HG02870 (cell line): ENCODE measurements around the gene CARHSP1.
"Not testable (repeated sequence)": the region's sequence is repeated elsewhere in the genome, so short reads cannot be mapped to it uniquely, and the experiment has no call there.

Experiments
- ATAC-seq: cut with Tn5 transposase; IDR thresholded peaks from one replicate; pipeline ENCODE4 v1.9.1; 2021; ENCODE audit warnings: mild to moderate bottlenecking, moderate library complexity; ENCODE audit not compliant: unreplicated experiment

The CARHSP1 gene

DNA sequence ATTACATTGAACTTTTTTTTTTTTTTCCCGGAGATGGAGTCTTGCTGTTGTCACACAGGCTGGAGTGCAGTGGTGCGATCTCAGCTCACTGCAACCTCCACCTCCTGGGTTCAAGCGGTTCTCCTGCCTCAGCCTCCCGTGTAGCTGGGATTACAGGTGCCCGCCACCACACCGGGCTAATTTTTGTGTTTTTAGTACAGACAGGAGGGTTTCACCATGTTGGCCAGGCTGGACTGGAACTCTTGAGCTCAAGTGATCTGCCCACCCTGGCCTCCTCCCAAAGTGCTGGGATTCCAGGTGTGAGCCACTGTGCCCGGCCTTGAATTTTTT is 5.0 kb upstream of the CARHSP1 start:
- ATAC-seq = not testable (repeated sequence)

GRCh38 chr16:8872967-8873865 is 4.4 kb upstream of the CARHSP1 start:
- ATAC-seq = no peak

DNA sequence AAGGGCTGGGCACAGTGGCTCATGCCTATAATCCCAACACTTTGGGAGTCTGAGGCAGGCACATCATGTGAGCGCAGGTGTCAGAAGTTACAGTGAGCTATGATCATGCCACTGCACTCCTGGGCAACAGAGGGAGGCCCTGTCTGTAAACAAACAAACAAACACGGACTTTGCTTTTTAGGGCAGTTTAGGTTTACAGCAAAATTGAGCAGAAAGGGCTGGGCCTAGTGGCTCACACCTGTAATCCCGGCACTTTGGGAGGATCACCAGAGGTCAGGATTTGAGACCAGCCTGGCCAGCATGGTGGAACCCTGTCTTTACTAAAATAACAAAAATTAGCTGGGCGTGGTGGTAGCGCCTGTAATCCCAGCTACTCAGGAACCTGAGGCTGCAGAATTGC is 3.3 kb upstream of the CARHSP1 start:
- no peak for ATAC-seq

DNA sequence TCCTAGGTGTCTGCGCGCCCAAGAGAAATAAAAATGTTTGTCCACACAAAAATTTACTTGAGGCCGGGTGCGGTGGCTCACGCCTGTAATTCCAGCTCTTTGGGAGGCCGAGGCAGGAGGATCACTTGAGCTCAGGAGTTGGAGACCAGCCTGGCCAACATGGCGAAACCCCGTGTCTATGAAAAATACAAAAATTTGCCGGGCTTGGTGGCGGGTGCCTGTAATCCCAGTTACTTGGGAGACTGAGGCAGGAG is 1.1 kb upstream of the CARHSP1 start:
- ATAC-seq = not testable (repeated sequence)

- no peak for ATAC-seq
Measured at GRCh38 chr16:8869212-8869987, 594 bp upstream of the CARHSP1 start.

GRCh38 chr16:8867932-8868415 is 832 bp downstream of the CARHSP1 start:
- ATAC-seq = no peak

GRCh38 chr16:8867216-8867931 is 1.4 kb downstream of the CARHSP1 start:
- no peak for ATAC-seq

DNA sequence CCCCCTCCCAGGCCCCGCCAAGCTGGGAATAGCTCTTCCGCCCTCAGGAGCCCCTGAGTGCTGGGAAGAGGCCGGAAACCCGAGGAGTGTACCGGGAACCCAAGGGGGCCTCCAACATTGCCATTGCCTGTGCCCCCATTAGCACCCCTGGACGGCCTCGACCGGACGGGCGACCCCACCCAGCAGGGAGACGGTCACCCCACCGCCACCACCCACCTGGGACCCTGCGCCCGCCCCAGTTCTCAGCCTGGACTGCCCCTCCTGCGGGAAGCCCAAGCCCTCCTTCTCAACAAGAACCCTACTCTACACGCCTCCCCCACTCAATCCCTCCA is 2.0 kb downstream of the CARHSP1 start:
- ATAC-seq = no peak

GRCh38 chr16:8866118-8866883 is 2.5 kb downstream of the CARHSP1 start:
- no peak for ATAC-seq

- ATAC-seq = no peak
Measured at GRCh38 chr16:8865145-8865882, 3.5 kb downstream of the CARHSP1 start.

DNA sequence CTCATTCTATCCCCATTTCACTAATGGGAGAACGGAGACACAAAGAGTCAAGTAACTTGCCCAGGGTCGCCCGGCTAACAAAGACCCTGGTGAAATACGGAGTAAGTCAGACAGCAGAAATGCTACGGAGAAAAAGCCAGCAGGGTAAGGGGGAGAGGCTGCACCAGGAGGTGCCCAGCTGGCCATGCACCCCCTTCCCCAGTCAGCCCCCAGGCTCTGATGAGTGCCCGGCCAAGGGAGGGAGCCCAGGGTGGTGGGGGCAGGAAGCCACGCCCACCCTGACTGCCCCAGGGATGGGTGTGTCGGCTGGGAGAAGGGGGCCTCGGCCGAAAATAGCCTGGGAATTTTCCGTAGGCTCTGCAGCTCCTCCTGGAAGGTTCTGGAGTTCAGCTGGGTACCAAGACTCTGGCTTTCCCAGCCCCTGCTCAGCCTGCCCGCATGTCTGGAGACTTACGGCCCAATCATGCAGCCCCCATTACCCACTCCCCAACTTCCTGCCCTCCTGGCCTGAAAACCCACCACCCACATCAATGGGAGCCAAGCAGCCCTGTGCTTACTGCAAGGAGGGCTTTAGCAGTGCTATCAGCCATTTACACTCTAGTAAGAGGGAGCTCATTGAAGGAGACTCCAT is 4.2 kb downstream of the CARHSP1 start:
- ATAC-seq = no peak

- no peak for ATAC-seq
Measured at GRCh38 chr16:8863594-8864424, 5.0 kb downstream of the CARHSP1 start.

DNA sequence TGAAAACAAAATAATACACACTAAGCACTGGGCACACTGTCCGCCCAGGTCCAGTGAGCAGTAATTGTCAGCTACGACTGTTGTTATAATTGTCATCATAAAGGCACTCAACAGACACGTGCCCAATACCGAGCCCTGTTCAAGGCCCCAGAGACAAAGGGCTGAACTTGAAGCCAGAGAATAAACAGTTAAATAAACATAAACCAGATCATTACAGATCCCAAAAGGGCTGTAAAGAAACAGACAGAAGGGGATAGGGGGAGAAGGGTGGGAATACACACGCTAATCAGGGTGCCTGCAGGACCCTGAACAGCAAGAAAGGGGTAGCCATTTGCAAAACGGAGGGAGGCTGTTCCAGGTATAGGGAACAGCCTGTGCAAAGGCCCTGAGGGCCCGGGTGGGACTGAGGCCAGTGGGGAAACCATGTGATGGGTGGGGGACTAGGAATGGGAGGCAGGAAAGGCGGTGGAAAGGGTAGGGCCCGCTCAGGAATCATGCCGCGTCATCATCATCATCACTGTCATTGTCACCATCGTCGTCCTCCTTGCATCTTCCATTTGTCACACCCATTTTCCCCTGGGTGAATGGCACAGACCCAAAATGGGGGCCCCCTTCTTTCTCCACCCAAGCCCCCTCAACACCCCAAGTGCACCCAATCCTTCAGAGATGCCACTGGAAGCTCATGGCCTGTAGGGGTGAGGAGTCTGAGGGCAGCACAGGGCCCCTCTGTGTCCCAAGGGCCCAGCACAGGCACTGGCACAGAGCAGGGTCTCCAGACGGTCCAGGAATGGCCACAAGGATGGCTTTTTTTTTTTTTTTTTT is 6.3 kb downstream of the CARHSP1 start:
- ATAC-seq = no peak

DNA sequence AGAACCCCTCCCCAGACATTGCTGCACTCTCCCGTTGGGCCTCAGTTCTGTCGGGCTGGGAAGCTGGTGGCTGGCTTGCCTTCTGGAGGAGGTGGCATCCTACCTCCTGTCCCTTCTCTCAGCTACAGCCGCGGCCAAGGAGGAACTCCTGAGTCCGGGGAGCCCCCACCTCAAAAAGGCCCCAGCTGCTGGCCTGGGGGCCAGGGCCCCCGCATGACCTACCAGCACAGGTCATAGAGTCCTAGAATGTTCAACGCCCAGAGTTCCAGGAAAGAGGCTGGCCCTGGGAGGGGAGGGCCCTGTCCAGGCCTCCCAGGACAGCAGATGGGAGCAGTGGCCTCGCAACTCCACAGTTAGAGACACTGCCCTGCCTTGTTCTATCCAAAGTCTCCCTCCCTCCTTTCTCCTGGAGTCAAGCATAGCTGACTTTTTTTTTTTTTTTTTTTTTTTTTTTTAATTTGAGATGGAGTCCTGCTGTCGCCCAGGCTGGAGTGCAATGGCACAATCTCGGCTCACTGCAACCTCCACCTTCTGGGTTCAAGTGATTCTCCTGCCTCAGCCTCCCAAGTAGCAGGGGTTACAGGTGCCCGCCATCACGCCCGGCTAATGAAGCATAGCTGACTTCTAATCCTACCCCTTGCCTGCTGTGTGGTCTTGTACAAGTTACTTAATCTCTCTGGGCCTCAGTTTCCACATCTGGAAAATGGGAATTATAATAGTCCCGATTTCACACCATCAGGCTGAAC is 7.1 kb downstream of the CARHSP1 start:
- ATAC-seq = no peak

DNA sequence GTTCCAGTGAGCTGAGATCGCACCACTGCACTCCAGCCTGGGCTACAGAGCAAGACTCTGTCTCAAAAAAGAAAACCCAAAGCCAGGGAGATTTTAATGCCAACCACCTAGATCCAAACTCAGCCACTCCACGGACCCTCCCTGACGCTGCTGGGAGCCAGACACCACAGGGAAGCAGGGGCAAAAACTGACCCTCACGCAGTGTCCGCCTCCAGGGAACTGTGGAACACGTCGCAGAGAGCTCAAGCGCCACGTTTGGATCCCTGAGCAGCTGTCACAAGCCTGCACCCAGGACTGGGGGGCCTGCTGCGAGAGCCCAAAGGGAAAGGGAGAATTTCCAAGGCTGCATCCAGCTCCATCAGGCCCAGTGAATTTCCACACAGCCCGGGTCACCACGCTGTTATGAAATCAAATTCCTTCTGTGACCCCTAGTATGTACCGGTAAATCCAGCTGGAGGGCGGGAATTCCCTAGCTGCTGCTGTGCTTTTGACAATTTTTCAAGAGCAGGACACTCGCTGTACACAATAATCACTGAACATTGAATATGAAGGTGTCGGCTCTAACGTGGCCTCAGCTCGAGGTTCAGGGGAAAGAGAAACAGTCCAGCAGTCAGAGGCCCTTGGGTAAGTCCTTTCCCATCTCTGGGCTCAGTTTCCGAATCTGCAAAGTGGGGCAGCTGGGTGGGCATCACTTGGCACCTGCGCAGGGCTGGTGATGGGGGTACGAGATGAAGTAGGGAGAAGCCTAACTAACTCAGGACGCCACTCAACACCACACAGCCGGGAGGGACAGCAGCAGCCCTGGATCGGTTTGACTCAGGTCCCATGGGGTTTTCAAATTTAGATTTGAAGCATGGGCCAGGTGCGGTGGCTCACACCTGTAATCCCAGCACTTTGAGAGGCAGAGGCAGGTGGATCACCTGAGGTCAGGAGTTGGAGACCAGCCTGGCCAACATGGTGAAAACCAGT is 8.6 kb downstream of the CARHSP1 start:
- no peak for ATAC-seq
